Renal pelvis (tissue), 12 donors: ENCODE data around the gene TLE2. TPM values are rescaled to one million over a fixed set of nuclear protein-coding genes. Genes with fewer than 3 reads are reported as not detected.

ENCODE experiments used
- DNase-seq: peaks from one replicate; pipeline ENCODE4 v3.0.0-alpha.2; 2013
- long read RNA-seq, 16 experiments: transcript quantifications; one replicate each; lab custom pipeline, GENCODE V29; 2026
- polyA plus RNA-seq, 3 donors: library from polyadenylated mRNA; unstranded; fragments of 120-200 nt; gene quantifications; one replicate each; pipeline ENCODE4 v1.2.1, GENCODE V29; 2013; ENCODE audit not compliant: insufficient read length in 3 of 3

TLE2 gene
- polyA plus RNA-seq = 10 to 100 TPM; 42.6 to 48.7 (median 43.2) TPM
- long read RNA-seq, donor 1 = 0 reads
- long read RNA-seq, donor 2, partial matches to known transcripts = 5 of 5 reads
- long read RNA-seq, donor 2, other reads (novel, unspliced or antisense) = 0 of 5 reads
- long read RNA-seq, donor 3, partial matches to known transcripts = 6 of 7 reads
- long read RNA-seq, donor 3, other reads (novel, unspliced or antisense) = 0 of 7 reads
- long read RNA-seq, donor 4, partial matches to known transcripts = 8 of 9 reads
- long read RNA-seq, donor 4, other reads (novel, unspliced or antisense) = 0 of 9 reads
- long read RNA-seq, donor 5 = 0 reads
- long read RNA-seq, donor 6, partial matches to known transcripts = 7 of 8 reads
- long read RNA-seq, donor 6, other reads (novel, unspliced or antisense) = 0 of 8 reads
- long read RNA-seq, donor 7, partial matches to known transcripts = 0 of 5 reads
- long read RNA-seq, donor 7, other reads (novel, unspliced or antisense) = 5 of 5 reads
- long read RNA-seq, donor 8 = 0 reads
- long read RNA-seq, donor 9, partial matches to known transcripts = 5 of 5 reads
- long read RNA-seq, donor 9, other reads (novel, unspliced or antisense) = 0 of 5 reads
- long read RNA-seq, donor 10 = 0 reads
- long read RNA-seq, donor 11, partial matches to known transcripts = 0 of 1 reads
- long read RNA-seq, donor 11, other reads (novel, unspliced or antisense) = 0 of 1 reads
- long read RNA-seq, donor 12, partial matches to known transcripts = 26 of 41 reads
- long read RNA-seq, donor 12, other reads (novel, unspliced or antisense) = 14 of 41 reads
- long read RNA-seq, donor 13, partial matches to known transcripts = 0 of 2 reads
- long read RNA-seq, donor 13, other reads (novel, unspliced or antisense) = 0 of 2 reads
- long read RNA-seq, donor 14 = 0 reads
- long read RNA-seq, donor 15 = 0 reads
- long read RNA-seq, donor 16, partial matches to known transcripts = 5 of 7 reads
- long read RNA-seq, donor 16, other reads (novel, unspliced or antisense) = 0 of 7 reads

GRCh38 chr19:3029065-3029923 is at the start of gene TLE2:
TSS of gene TLE2 (minus strand) at chr19:3029280. CDS start at chr19:3028904, 376 bp downstream.
- no peak for DNase-seq

GRCh38 chr19:3075605-3076431 is 46.7 kb upstream of the TLE2 start:
- DNase-seq = no peak

GRCh38 chr19:3073931-3074595 is 45.0 kb upstream of the TLE2 start:
- no peak for DNase-seq

GRCh38 chr19:3073159-3073563 is 44.1 kb upstream of the TLE2 start:
- DNase-seq = peak; percentile 91

GRCh38 chr19:3071768-3072167 is 42.7 kb upstream of the TLE2 start:
- no peak for DNase-seq

- DNase-seq = peak; percentile 83
These were observed 39.0 kb upstream of the TLE2 start for GRCh38 chr19:3068071-3068470.

- DNase-seq = no peak
These were observed 38.5 kb upstream of the TLE2 start for GRCh38 chr19:3067563-3067962.

- DNase-seq = no peak
These were observed 37.5 kb upstream of the TLE2 start for GRCh38 chr19:3066482-3067049.

GRCh38 chr19:3065675-3066357 is 36.7 kb upstream of the TLE2 start:
- no peak for DNase-seq

GRCh38 chr19:3064011-3064330 is 34.9 kb upstream of the TLE2 start:
- DNase-seq = no peak

GRCh38 chr19:3062165-3063105 is 33.4 kb upstream of the TLE2 start, which contains the start of gene TLE5:
TSS of gene TLE5 (minus strand) at chr19:3062495. CDS start at chr19:3062200, 295 bp downstream.
- no peak for DNase-seq

- no peak for DNase-seq
These were observed 32.4 kb upstream of the TLE2 start for GRCh38 chr19:3061182-3062161.

GRCh38 chr19:3060857-3061181 is 31.7 kb upstream of the TLE2 start:
- no peak for DNase-seq

- no peak for DNase-seq
These were observed 30.6 kb upstream of the TLE2 start for GRCh38 chr19:3059653-3060052.

- DNase-seq = no peak
These were observed 29.8 kb upstream of the TLE2 start for GRCh38 chr19:3058821-3059314.

- DNase-seq = no peak
These were observed 29.1 kb upstream of the TLE2 start for GRCh38 chr19:3058009-3058820.
